GM18868 (cell line): ENCODE measurements around the gene IRX6.

Experiments
- ATAC-seq: cut with Tn5 transposase; IDR thresholded peaks from one replicate; pipeline ENCODE4 v1.9.1; 2021; ENCODE audit warnings: mild to moderate bottlenecking, moderate library complexity; ENCODE audit not compliant: unreplicated experiment

Gene IRX6

GRCh38 chr16:55364811-55365210, 40.8 kb downstream of the IRX6 start:
- ATAC-seq: no peak

DNA sequence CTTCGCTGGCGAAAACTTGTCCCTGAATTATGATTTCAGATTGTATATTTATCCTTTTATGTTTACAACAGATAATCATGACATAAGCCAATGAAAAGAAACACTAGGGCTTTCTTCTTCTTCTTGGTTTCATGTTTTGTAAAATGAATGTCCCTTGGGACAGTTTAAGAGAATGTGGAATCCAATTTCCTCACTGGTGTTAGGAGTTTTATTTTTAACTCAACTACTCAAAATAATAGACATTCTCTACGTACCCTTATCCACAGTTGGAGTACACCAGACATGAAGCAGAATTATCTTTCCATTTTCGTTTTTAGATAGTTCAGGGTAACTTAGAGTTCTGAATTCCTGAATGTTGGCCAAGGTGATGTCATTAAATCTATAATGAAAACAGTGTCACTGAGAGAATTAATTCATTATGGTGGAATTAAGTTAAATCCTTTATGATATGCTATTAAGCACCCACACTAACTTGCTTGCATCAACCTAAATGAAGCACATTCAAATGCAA, 43.4 kb downstream of the IRX6 start:
- ATAC-seq: no peak

DNA sequence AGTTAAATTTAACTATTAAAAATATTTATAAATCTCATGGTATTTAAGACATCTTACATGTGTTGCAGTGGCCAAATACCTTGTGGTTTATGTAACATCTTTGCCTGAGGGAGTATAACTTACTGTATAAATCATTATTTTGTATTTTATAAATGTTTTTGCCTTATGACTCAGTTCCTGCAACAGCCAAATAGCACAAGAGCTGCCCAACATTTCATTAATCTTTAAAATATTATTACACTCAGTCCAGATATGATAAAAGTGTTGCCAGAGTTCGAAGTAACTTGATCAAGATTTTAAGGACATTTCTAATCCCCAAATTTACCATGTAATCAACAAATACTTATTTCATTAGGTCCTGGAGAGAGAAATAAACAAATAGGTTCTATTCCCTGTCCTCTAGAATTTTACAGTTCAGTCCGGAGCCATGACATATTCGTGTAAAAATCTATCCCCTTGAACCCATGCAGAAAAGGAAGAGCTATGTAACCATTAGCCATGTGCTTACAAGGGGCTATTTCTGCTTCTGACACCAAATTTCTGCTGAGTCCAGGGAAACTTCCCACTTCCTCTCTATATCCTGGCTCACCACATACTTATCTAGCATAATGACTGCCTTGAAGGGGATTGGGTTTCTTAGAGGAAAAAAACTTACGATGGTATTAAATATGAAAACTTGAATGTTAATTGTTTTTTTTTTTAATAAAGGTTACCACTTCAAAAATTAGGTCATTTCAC, 44.0 kb downstream of the IRX6 start:
- ATAC-seq: no peak

DNA sequence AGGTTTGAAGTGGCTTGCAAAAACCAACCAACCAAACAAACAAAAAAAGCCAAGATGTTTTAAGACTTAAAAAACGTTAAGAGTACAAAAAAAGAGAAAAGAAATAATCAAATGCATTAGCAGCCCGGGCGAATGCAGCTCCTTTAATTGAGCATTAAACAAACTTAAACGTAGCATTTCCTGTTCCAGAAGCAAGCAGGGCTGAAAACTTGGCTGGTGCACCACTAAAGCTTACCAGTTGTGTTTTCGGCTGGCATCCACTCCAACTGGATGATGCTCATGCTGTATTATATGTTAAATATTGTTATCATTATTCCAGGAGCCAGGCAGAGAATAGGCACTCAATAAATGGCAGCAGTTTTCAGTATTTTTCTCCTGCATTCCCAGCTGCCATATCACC, 45.1 kb downstream of the IRX6 start:
- no peak for ATAC-seq

GRCh38 chr16:55370762-55371482, 46.9 kb downstream of the IRX6 start:
- no peak for ATAC-seq

DNA sequence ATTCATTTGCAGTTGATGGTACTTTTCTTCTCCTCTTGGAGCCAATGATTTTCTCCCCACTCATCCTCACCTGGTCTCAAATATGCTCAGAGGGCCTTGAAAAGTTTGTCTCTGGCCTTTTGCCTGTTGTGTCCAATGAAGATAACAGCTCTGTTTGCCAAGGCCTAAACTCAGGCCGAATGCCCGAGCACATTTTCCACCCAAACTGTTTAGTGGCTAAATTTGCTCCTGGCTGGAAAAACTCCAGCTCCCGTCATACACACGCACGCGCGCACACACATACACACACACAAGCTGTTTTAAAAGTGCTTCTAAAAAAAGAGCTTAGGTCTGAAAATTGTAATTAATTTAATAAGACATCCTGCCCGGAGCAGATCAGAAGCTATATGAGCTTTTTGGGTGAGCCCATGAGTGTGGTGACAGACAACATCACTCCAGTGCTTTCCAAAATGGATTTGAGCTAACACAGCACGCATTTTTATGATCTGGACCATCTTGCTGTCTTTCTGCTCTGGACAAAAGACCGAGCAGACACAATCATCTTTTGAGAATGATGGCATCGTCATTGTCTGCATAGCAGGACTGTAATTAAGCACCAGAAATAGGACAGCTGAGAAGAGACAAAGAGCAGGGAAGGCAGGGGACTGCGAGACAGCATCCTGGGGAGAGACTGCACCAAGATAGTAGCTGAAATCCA, 48.9 kb downstream of the IRX6 start:
- ATAC-seq: no peak

- ATAC-seq: no peak
Measured at GRCh38 chr16:55373489-55373832, 49.5 kb downstream of the IRX6 start.

- ATAC-seq: no peak
Measured at GRCh38 chr16:55376045-55376444, 52.0 kb downstream of the IRX6 start.

DNA sequence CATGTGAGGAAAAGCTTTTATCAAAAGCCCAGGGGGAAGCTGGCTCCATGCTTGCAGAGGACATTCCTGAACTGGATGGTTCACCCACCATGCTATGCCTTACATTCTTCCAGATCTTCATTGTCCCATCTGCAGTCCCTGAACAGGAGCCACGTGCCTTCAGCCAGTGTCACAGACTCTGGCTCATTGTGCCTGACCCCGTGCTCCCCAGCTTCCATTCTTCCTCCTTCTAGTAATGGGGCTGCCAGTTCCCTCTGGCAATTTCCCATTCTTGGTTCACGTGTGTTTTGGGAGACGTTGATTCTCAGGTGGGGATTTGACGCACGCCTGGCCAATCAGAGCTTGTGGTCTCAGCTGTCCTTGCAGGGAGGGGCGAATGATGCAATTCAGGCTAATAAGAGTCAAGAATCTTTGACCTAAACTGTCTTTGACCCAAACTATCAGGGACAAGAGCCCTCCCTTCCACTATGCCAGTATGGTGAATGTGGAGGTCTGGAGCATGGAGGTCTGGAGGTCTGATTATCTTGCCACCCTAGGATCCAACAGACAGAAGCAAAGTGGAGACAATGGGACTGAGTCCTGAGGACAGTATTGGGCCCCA, 52.7 kb downstream of the IRX6 start:
- ATAC-seq: no peak

GRCh38 chr16:55377840-55378239, 53.8 kb downstream of the IRX6 start:
- ATAC-seq: no peak

DNA sequence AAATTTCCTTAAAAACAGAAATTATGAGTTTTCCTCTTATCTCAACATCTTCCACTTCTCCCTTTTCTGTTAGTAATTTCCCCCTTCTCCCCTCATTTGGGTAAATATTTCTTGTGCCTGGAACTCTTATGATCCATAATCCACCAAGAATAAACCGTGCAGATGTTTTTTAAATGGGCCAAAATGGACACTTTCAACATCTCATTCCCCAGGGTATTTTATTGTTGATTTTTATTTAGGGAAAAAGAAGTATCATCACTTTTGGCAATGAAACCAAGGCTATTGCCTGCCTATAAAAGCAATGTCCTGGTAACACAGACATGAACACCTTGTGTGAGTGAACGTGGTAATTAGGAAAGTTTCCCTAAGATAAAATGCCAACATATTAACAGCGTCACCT, 54.6 kb downstream of the IRX6 start:
- ATAC-seq: no peak

DNA sequence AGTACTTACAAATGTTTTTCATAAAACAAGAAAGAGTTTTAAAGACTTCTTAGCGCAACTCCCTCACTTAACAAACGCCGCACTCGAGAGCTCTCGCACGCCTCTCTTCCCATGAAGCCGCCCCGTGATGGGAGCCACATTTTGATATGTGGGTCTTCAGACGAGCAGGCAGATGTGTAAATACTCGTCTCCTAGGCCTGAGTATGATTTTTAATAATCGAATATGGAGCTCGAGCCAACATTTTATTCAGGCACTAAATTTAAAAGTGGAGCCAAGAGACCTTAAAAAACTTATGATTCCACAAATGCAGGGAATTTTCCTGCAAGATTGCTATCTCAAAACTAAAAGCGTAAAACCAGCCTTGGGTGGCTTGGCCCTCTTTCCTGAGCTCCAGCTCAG, 55.4 kb downstream of the IRX6 start:
- no peak for ATAC-seq

DNA sequence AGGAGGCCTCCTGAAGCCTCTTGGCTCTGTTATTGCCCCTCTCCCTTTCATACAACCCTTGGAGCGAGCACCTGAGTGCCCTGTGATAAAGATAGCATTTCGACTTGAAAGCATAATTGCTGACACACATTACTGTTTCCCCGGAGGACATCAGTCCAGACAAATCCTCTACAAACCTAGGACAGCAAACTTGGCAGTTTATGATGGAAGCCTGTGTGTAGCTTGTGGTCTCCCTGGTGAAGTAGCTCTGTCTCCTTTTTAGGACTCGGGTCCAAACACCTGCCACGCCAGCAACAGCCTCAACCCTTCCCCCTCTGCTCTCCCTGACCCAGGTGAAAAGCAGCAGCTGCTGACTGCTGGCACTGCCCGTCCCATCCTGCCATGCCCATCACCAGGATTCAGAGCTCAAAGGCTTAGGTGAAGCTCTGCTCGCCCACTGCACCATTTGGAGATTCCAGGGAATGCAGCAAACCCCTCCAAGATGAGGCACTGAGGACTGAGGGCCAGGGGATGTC, 55.9 kb downstream of the IRX6 start:
- ATAC-seq: no peak
